GM23248 (cell line): Measurements from ENCODE around the gene YOD1.

ENCODE experiments used
- EZH2 ChIP-seq: fragments of 200-600 bp; sonication (generic); IDR thresholded peaks from 2 replicates; pipeline ENCODE4 v1.6.1; 2018; ENCODE audit warnings: antibody characterized with exemption, mild to moderate bottlenecking; ENCODE audit not compliant: insufficient read depth, poor library complexity, severe bottlenecking
- EZH2phosphoT487 ChIP-seq: fragments of 200-600 bp; sonication (generic); IDR thresholded peaks from 2 replicates; pipeline ENCODE4 v1.6.1; 2018; ENCODE audit warnings: antibody characterized with exemption, moderate library complexity, mild to moderate bottlenecking, low read depth; ENCODE audit not compliant: insufficient read depth

- TF ChIP-seq EZH2 (no peak), EZH2phosphoT487 (no peak)
Observed at GRCh38 chr1:207031016-207031415, 20.0 kb downstream of the YOD1 start.
